RPMI7951 (cell line): ENCODE measurements around the gene OR11A1. TPM values are rescaled to one million over a fixed set of nuclear protein-coding genes. Genes with fewer than 3 reads are reported as not detected.

ENCODE experiments used
- DNase-seq: peaks from one replicate; pipeline ENCODE4 v3.0.0-alpha.2; 2012; ENCODE audit warnings: low read depth
- total RNA-seq: library from RNA; depleted of rRNA; stranded (reverse); fragments of >200 nt; shearing (Covaris generic); gene quantifications from 2 replicates; pipeline ENCODE4 v1.2.3, GENCODE V29; 2014; rRNA removed

OR11A1 gene, protein sequence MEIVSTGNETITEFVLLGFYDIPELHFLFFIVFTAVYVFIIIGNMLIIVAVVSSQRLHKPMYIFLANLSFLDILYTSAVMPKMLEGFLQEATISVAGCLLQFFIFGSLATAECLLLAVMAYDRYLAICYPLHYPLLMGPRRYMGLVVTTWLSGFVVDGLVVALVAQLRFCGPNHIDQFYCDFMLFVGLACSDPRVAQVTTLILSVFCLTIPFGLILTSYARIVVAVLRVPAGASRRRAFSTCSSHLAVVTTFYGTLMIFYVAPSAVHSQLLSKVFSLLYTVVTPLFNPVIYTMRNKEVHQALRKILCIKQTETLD
- total RNA-seq = not detected in 2 replicates

DNA sequence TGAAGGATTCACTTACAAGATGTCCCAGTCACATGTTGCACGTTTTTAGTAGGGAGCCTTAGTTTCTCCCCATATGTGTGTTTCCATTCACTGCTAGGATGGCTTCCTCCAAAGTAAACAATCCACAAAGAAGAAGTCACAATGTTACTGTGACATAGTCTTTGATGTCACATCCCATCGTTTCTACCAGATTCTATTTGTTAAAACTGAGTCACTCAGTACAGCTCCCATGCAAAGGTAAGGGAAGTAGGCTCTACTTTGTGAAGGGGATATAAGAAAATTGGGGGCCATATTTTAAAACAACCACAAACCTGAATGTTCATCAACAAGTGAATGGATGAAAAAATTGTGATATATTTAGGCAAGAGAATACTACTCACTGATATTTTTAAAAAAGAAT, at the start of gene OR11A1, which contains the start of gene OR2H1:
TSS of gene OR11A1 (minus strand) at position 101 of the 400 bp plus-strand sequence. CDS start 29,430 bp downstream, outside the sequence.
TSS of gene OR2H1 (plus strand) at position 185 of the 400 bp plus-strand sequence. CDS start 4,615 bp downstream, outside the sequence.
- DNase-seq = no peak

DNA sequence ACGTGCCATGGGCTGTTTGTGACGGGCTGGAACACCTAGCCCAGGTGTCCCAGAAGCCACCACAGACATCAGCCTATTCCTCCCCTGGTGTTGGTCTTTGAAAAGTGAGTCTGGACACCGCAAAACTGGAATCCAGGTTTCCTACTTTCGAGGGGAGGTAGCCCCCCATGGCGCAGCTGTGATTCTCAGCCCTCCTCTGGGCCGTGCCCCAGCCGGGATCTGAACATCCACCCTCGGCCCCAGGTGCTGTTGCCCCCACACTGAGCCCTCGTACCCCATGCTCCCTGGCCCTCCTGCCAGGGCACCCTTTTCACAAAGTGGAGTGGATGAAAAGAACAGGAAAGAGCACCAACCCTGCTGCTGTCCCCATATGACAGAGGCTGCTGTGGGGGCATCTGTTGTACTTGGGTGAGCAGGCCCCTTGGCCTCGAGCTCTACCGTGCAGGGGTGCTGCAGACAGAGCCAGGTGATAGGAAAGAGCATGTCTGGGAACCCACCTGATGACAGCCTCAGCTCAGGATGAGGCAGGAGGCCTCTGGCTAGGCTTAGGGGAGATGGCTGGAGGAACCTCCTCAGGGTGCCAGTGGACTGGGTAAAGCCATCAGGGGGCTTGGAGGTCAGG, 49.7 kb upstream of the OR11A1 start:
- no peak for DNase-seq

DNA sequence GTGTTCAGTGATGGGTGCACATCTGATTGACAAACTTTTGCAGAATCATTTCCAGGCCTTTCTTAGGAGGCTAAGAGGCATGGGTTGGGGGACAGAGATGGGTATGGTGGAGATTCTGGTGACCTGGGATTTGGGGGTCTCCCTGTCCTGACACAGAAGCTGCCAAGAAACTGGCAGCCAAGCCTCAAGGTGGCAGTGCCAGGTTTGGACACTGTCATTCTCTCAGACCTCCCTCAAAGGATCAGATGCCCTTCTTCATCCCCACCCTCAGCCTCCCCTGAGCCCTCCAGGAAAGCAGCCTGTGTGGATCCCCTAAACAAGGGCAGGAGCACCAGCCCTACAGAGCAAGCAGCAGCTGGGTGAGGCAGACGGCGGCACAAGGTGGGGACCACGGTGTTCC, 48.9 kb upstream of the OR11A1 start:
- DNase-seq = no peak

DNA sequence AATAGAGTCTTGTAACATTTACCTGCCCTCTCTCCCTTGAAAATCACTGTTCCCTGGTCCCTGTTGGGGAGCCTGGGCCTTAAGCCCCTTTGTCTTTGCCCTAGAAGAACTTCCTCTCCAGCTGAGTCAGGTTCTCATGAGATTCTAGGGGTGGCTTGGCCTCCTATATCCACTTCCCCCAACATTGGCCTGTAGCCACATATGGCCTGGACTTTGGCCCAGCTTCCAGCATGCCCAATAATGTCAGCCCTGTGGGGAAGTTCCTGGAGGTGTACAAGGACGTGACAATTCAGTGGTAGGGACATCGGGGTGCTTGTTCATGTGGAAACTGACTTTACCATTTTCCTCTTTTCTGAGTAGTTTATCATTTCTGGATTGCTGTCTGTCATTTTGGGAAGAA, 48.1 kb upstream of the OR11A1 start:
- no peak for DNase-seq

DNA sequence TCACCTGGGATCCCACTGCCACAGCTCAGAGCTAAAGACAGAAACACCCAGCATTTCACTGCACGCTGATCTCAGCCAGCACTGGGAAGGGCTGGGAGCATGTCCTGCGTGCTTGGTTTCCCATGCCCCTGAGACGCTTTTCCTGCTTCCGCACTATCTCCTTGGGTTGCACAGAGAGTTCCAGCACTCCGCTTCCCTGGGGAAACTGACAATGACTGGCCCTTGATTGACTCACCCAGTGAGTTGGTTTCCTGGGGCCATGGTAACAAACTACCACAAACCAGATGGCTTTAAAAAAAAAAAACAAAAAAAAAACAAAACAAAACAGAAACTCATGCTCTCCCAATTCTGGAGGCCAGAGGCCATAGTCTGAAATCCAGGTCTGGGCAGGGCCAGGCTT, 45.7 kb upstream of the OR11A1 start:
- peak; percentile 85 for DNase-seq

DNA sequence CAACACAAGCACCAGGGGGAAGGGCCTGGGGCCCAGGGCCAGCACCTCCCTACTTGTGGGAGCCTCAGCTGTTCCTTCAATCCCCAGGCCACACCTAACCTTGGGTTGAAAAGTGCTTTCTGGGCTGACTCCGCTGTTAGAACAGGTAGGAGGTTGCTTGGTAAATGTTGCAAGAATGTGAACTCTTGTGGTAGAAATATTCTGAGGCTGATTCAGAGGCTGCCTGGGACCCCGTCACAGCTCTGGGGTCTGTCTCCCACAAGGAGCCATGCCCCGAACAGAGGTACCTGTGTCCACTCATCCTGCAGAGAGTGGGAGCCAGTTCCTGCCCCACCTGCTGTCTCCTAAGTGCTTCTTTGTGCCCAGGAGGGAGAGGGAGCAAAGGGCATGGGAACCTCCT, 45.3 kb upstream of the OR11A1 start:
- no peak for DNase-seq

DNA sequence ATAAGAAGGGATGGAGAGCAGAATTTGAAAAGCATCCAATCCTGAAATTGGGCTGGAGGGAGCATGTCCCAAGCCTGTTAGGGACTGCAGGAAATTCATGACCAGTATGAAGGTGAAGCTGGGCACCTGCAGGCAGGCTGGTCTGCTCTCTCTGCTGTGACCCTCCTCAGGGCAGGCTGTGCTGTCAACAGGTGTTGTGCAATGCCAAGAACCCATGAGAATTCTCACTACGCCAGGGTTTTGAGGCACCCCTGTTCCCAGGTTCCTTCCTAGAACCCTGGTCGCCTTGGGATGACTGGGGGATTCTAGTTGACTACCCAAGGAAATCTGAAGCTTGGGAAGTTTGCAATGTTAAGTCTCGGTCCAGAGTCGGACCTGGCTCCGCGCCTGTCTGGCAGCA, 44.2 kb upstream of the OR11A1 start:
- no peak for DNase-seq

DNA sequence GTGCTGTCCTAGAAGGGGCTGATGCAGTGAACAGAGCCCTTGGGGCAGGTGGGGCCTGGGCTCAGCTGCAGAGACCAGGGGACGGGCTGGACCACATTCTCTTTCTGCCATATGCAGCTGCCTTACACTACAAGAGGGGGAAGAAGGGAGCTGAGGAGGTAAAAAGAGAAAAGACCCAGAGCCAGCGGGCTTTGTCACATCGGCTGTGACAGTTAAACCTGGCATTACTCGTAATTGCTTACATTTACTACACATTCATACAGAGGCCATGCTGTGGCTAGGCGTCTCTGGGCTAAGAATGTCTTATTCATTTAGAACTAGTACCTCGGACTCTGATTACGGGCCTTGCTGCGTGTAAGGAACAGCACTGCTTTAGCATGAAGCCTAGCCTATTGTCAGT, 43.7 kb upstream of the OR11A1 start:
- no peak for DNase-seq

DNA sequence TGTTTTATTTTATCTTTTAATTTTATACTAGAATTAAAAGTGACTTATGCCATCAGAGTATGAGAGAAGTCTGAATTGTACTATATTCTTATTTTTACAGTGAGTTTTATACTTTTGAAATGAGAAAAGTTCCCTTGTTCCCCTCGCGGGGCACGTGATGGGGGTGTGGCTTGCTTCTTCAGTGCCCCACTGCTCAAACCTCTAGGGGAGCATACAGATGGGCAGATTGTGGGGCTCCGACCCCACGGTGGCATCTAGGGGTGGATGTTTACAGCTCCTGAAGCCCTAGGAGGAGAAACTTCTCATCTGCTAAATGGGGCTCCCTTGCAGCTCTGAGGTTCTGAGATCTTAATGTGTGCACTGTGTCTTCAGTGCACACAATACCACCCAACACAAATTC, 42.8 kb upstream of the OR11A1 start:
- no peak for DNase-seq

DNA sequence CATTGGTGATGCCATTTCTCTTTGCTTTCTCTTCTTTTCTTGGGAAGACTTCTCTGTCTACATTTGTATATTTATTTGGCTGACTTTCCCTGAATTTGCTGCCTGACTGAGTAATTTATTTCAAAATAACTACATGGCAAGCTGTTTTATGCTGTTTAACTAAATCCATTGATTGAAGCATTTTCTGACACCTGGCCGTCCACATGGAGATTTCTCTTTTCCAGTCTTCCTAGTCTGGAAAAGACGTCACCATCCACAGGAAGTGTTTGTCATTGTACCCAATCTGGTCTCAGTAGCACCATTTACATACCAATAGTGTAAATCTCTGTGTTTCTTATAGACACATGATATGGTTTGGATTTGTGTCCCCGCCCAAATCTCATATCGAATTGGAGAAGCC, 40.1 kb upstream of the OR11A1 start:
- no peak for DNase-seq

DNA sequence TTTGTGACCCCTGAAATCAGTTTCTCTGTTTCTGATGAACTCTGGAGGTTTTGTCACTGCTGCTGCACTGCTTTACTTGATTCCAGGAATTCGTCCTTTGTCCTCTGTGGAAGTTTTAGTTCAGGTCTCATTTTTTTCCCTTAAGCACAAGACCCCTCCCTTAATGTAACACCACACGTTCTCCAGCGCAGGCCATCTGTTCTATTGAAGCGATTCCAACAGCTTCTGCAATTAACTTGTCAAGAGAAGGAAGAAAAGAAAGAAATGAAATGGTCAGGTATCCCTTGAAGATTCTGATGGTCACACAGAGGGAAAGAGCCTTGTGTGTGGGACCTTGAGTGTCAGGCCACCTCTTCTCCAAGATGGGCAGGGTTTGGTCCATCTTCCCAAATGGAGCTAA, 38.7 kb upstream of the OR11A1 start:
- DNase-seq = no peak

DNA sequence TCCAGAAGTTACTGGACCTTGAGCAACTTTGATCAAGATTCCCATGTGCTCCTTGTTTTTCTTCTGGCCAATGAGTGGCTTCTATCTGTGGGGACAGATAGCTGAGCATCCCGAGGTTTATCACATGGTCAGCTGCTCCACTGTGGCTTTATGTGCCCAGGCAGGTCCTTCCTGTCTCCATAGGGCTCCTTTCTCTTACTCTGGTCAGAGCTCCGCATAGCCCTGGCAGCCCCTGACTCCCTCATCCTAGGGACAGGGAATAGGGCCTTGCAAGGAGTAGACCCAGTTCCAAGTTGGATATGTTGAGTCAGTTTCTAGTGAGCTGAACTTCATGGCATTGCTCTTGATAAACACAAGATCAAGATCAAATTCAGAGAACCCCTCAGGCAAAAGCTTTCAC, 37.3 kb upstream of the OR11A1 start:
- no peak for DNase-seq

DNA sequence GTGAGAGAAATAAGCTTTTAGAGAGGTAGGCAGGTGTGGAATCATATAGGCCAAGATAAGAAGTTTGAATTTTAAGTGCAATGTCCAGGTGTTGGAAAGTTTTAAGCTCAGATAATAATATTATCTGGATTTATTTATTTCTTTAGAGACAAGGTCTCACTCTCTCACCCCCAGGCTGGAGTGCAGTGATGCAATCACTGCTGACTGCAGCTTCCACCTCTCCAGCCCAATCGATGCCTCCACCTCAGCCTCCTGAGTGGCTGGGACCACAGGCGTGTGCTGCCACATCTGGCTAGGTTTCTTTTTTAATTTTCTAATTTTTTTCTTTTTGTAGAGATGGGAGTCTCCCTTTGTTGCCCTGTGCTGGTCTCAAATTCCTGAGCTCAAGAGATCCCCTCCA, 36.4 kb upstream of the OR11A1 start:
- DNase-seq = no peak

DNA sequence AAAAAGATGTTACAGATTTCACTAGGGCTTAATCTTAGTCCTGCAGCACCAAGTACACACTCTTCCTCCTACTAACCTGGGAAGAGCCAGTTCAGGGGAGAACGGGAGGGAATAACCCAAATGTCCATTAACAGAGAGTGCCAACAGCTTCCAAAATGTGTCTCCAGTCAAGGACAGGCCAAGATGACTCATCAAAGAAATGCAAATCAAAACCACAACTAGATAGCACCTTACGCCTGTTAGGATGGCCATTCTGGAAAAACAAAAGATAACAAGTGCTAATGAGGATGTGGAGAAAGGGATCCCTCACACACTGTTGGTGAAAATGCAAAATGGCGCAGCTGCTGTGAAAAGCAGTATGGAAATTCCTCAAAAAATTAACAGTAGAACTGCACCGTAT, 34.7 kb upstream of the OR11A1 start:
- DNase-seq = no peak

DNA sequence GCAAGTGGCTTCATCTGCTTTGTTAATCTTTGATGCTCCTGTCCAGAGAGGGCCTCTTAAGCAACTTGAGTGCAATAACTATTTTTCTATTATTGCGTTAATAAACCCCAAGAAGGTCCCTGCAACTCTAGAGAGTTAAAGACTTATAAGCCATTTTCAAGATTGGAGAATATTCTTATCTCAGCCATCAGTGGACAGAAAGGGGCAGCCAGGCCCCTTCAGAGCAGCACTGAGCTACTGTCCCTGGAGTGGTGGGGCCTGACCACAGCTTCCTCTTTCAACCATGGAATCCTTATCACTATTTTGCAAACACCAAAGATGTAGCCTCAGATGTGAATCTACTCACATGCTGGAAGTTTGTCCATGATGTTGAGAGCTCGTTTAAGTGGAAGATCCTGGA, 33.7 kb upstream of the OR11A1 start:
- no peak for DNase-seq

DNA sequence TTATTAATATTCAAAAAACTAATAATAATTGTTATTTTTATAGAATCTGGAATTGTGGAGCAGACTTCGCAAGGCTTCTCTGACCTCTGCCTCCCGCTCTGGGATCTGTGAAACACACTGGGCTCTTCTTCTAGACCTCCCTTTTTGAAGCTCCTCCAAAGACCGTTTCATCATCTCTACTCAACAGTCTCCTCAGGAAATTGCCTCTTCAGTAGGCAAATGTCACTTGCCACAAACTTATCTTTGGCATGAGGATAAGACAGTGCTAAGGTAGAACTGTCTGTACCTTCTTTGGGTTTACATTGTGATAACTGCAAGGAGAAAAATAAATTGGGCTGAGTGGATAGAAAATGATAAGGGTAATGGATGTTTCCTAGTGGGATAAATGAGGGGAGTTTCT, 33.2 kb upstream of the OR11A1 start:
- DNase-seq = no peak

DNA sequence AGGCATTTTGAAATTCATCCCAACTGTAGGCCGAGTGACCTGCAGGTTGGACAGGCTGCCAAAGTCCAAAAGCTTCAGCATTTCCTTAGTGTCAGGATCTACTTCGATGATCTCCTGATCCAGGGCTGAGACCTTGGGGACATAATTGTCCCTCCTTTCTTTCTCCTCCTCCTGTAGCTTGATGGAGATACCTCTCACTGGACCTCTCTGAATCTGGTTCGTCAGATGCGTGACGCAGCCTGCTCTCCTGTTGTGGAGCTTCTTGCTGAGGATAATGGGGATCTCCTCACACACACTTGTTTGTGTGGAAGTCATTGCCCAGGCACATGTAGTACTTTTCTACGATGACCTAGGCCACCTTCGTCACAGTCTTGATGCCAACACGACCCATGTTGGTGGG, 32.4 kb upstream of the OR11A1 start:
- no peak for DNase-seq

DNA sequence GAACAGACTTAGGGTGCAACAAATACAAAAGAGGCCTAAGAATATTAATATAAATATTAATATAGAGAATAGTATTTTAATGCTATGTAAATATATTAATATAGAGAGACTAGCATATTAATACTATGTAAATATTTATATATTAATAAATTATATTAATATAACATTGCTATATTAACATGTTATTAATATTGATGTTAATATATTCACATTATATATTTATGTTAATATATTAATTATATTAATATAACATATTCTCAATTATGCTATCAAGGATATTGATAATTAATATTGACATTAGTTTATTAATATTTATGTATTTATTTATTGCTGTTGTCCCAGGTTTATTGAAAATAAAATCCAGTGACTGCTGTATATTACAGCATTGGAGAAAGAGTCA, 32.0 kb upstream of the OR11A1 start:
- no peak for DNase-seq

DNA sequence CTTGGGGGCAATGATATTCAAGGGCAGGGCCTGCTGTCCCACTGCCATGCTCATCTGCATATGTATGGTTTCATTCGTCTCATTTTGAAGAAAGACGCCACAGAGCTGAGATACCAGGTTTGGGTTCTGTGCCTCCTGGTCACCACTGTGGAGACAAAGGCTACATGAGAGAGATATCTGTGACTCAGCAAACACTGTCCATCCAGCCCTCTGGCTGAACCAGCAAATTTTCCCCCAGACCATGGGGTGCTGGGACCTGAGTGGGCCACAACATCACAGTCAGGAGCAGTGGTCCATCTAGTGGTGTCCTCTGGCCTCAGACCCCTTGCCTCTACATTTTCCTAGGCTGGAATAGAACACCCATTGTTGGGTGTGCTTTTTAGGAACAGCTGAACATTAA, 30.8 kb upstream of the OR11A1 start, which contains the start of gene MAS1L:
TSS of gene MAS1L (minus strand) at position 297 of the 400 bp plus-strand sequence. CDS start at position 243, 54 bp downstream.
- no peak for DNase-seq

DNA sequence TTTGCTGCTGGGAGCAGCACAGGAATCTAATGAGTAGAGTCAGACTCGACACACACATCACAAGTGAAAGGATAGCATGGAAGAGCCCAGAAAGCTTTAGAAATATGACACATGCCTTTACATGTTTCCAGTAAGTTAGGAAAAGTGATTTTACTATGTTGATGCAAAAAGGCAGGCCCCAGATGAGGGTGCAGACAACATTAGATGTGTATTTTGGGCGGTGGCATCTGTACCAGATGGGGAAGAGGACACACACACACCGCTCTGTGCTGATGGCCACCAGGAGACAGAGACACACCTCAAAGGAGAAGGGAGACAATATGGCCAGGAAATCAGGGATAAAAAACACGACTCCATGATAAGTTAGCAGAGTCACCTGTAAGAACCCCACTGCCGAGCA, 30.3 kb upstream of the OR11A1 start:
- no peak for DNase-seq

DNA sequence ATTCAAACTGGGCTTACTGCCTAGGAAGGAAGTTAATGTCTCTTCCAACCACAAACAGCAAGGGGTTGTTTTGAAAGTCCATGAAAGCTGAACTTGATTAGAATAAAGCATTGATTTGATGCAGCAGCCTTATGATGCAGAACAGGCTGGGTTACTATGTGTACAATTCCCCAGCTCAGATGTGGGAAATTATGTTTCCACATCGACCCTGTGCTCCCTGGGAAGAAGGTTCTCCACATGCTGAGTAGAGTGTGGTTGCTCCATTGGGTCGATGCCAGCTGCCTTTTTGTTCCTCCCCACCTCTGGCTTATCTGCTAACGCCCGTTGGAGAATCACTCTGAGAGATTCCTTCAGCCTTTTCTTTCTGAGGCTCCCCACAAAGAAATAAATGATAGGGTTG, 29.7 kb upstream of the OR11A1 start:
- DNase-seq = no peak

DNA sequence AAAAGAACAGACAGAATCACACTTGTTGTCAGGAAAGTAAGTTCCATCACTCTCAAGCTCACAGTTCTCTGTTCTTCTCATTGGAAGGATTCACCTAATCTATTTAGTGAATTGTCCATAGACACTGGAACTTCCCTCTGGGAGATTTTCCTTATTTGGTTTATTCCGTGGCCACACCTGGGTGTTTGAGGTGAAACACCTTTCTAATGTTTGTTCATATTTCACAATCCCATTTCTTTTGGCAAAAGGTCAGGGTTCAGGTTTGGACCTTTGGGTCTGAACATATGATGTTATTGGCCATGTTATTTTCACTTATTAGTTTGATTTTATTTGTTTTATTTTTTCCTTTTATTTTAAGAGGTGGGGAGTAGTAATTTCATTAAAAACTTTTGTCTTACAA, 26.9 kb upstream of the OR11A1 start:
- no peak for DNase-seq

DNA sequence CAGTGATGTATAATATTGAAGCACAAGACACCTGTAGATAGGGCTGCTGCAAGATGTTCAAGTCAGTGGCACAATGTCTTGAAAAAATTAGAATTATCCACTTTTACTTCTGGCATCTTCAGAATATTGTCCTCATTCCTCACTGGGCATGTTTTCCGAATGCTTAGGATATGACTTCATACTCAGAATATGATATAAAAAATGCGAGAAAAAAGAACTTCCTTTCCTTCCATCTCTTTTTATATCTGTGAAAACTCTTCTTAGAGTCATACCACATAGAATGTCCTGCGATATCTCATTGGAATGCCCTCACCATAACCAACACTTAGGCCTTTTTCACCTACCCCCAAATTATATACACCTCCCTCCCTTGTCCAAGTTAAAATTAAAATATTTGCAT, 26.3 kb upstream of the OR11A1 start:
- DNase-seq = no peak

DNA sequence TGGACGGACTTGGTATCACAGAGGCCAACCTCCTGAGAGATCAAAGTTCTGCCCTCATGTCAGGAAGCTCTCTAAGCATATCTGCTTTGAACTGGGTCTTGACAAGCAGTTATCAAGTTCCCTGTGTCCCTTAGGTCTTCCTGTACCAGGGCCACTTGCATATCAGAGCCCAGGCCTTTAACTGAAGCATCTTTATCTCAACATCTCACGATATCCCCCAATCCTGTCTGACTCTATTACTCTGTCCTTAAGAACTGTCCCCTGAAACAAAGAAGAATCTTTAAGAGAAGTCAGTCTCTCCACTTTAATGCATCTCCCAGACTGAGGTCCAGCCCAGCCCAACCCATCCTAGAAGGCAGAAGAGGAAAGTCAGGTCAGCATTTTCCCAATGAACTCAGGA, 22.7 kb upstream of the OR11A1 start:
- DNase-seq = no peak
